Measurements from ENCODE around the gene KLHL28. TPM values are rescaled to one million over a fixed set of nuclear protein-coding genes. Genes with fewer than 3 reads are reported as not detected.

The KLHL28 gene
- total and polyA plus RNA-seq, 2 donors (not counting 1 experiment from before 2014, with no cell fraction given) = 6.1 to 9.7 TPM

DNA sequence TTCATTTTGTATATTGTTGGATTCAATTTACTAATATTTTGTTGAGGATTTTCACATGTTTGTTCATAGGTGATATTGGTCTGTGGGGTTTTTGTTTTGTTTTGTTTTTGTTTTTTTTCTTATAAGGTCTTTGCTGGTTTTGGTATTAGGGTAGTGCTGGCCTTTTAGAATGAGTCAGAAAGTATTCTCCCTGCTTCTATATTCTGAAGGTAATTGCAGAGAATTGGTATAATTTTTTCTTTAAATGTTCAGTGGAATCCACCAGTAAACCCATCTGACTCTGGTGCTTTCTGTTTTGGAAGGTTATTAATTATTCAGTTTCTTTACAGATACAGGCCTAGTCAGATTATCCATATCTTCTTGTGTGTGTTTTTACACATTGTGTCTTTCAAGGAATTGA is 9.2 kb upstream of the KLHL28 start:
- Histone ChIP-seq H3K4me1 (ENCODE audit: control insufficient read depth, extremely low read depth, insufficient read depth, low read length) (no peaks in the 10 kb centered on the region), H4K20me1 (ENCODE audit: control insufficient read depth, extremely low read depth, insufficient read depth, low read length) (no peaks in the 10 kb centered on the region), H3K27ac (ENCODE audit: insufficient read depth, low read length) (no peak overlapping the region), H2AFZ (ENCODE audit: low read length) (no peak overlapping the region), H3K9me3 (ENCODE audit: control insufficient read depth, insufficient read depth, low read depth, low read length) (no peaks in the 10 kb centered on the region), H3K79me2 (ENCODE audit: control insufficient read depth, insufficient read depth, low read length) (peaks cover 43% of the 10 kb centered on the region), H3K4me3 (replicated peaks in 1 of 4; ENCODE audit: control extremely low read depth in 1 of 4, insufficient read depth in 1 of 4, low read depth in 3 of 4, low read length in 4 of 4) (no peak overlapping the region), H3K9ac (ENCODE audit: insufficient read depth, low read length) (no peak overlapping the region), H3K27me3 (ENCODE audit: control insufficient read depth, insufficient read depth, low read length) (no peaks in the 10 kb centered on the region), H3K4me2 (ENCODE audit: extremely low read depth, insufficient read depth, low read length) (no peak overlapping the region), H3K36me3 (ENCODE audit: control insufficient read depth, insufficient read depth, low read length) (no peaks in the 10 kb centered on the region)
- no peak for DNase-seq (ENCODE audit: low read depth in 2 of 2)
- TF ChIP-seq, protein P1, sequence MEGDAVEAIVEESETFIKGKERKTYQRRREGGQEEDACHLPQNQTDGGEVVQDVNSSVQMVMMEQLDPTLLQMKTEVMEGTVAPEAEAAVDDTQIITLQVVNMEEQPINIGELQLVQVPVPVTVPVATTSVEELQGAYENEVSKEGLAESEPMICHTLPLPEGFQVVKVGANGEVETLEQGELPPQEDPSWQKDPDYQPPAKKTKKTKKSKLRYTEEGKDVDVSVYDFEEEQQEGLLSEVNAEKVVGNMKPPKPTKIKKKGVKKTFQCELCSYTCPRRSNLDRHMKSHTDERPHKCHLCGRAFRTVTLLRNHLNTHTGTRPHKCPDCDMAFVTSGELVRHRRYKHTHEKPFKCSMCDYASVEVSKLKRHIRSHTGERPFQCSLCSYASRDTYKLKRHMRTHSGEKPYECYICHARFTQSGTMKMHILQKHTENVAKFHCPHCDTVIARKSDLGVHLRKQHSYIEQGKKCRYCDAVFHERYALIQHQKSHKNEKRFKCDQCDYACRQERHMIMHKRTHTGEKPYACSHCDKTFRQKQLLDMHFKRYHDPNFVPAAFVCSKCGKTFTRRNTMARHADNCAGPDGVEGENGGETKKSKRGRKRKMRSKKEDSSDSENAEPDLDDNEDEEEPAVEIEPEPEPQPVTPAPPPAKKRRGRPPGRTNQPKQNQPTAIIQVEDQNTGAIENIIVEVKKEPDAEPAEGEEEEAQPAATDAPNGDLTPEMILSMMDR (conservative IDR thresholded peaks at IDR 0.05 in 1 of 2, IDR thresholded peaks at IDR 0.05 in 1 of 2; ENCODE audit: low read depth in 1 of 2, low read length in 2 of 2) = no peak
- no peak for TF ChIP-seq EZH2 (IDR thresholded peaks at IDR 0.05; ENCODE audit: low read length, missing control alignments)

DNA sequence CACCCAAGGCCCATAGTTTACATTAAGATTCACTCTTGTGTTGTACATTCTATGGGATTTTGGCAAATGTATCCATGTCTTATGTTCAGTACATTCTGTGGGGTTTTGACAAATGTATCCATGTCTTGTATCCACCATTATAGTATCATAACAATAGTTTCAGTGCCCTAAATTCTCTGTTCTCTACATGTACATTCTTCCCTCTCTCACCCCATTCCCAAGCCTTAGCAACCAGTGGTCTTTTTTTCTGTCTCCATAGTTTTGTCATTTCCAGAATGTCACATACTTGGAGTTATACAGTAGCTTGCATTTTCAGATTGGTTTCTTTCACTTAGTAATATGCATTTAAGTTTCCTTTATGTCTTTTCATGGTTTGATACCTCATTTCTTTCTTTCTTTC is 7.0 kb upstream of the KLHL28 start:
- H3K4me3 ChIP-seq (replicated peaks in 1 of 4; ENCODE audit: control extremely low read depth in 1 of 4, insufficient read depth in 1 of 4, low read depth in 3 of 4, low read length in 4 of 4) = no peak overlapping the region
- no peaks in the 10 kb centered on the region for H3K27me3 ChIP-seq (ENCODE audit: control insufficient read depth, insufficient read depth, low read length)
- no peak for DNase-seq (ENCODE audit: low read depth in 2 of 2)
- H3K9ac ChIP-seq (ENCODE audit: insufficient read depth, low read length) = no peak overlapping the region
- H3K9me3 ChIP-seq (ENCODE audit: control insufficient read depth, insufficient read depth, low read depth, low read length) = no peaks in the 10 kb centered on the region
- H4K20me1 ChIP-seq (ENCODE audit: control insufficient read depth, extremely low read depth, insufficient read depth, low read length) = no peaks in the 10 kb centered on the region
- no peaks in the 10 kb centered on the region for H3K36me3 ChIP-seq (ENCODE audit: control insufficient read depth, insufficient read depth, low read length)
- no peak overlapping the region for H3K4me2 ChIP-seq (ENCODE audit: extremely low read depth, insufficient read depth, low read length)
- peaks cover 59% of the 10 kb centered on the region for H3K79me2 ChIP-seq (ENCODE audit: control insufficient read depth, insufficient read depth, low read length)
- no peak for TF ChIP-seq EZH2 (IDR thresholded peaks at IDR 0.05; ENCODE audit: low read length, missing control alignments)
- TF ChIP-seq, protein P1 (conservative IDR thresholded peaks at IDR 0.05 in 1 of 2, IDR thresholded peaks at IDR 0.05 in 1 of 2; ENCODE audit: low read depth in 1 of 2, low read length in 2 of 2) = no peak
- H3K27ac ChIP-seq (ENCODE audit: insufficient read depth, low read length) = no peak overlapping the region
- H2AFZ ChIP-seq (ENCODE audit: low read length) = no peak overlapping the region
- H3K4me1 ChIP-seq (ENCODE audit: control insufficient read depth, extremely low read depth, insufficient read depth, low read length) = no peaks in the 10 kb centered on the region

DNA sequence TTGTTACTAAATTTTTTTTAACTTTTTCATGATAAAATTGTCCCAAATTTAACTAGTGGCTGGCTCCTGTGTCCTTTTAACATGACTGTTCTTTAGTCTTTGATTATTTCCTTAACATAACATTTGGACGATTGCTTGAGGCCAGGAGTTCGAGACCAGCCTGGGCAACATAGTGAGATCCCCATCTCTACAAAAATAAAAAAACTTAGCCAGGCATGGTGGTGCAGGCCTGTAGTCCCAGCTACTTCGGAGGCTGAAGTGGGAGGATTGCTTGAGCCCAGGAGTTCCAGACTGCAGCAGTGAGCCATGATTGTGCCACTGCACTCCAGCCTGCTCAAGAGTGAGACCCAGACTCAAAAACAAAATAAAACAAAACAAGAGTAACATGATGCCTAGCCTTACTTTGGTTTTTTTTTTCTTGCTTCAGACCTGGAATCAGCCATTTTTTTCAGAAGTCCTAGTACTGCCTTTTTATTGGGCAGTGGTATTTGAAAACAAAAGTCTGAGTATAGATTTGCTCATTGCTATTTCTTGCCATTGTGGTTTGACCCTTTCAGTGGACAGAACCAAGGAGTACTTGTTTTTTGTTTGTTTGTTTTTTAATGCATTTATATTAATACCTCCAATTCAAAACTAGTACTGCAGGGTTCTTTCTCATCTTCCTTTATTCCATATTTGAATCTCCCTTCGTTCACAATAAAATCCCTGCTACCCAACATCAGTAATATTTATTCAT is 5.0 kb upstream of the KLHL28 start:
- Histone ChIP-seq H3K4me2 (ENCODE audit: extremely low read depth, insufficient read depth, low read length) (peak overlapping the region; percentile 84), H3K27me3 (ENCODE audit: control insufficient read depth, insufficient read depth, low read length) (no peaks in the 10 kb centered on the region), H3K27ac (ENCODE audit: insufficient read depth, low read length) (no peak overlapping the region), H3K4me3 (replicated peaks in 1 of 4; ENCODE audit: control extremely low read depth in 1 of 4, insufficient read depth in 1 of 4, low read depth in 3 of 4, low read length in 4 of 4) (peak overlapping the region; percentile 4 to 98 (median 50)), H3K79me2 (ENCODE audit: control insufficient read depth, insufficient read depth, low read length) (peaks cover 70% of the 10 kb centered on the region), H3K9ac (ENCODE audit: insufficient read depth, low read length) (no peak overlapping the region), H2AFZ (ENCODE audit: low read length) (no peak overlapping the region), H3K9me3 (ENCODE audit: control insufficient read depth, insufficient read depth, low read depth, low read length) (no peaks in the 10 kb centered on the region), H3K4me1 (ENCODE audit: control insufficient read depth, extremely low read depth, insufficient read depth, low read length) (no peaks in the 10 kb centered on the region), H4K20me1 (ENCODE audit: control insufficient read depth, extremely low read depth, insufficient read depth, low read length) (no peaks in the 10 kb centered on the region), H3K36me3 (ENCODE audit: control insufficient read depth, insufficient read depth, low read length) (no peaks in the 10 kb centered on the region)
- DNase-seq (ENCODE audit: low read depth in 2 of 2) = peak; percentile 16 to 24
- TF ChIP-seq, protein P1 (conservative IDR thresholded peaks at IDR 0.05 in 1 of 2, IDR thresholded peaks at IDR 0.05 in 1 of 2; ENCODE audit: low read depth in 1 of 2, low read length in 2 of 2) = no peak
- TF ChIP-seq EZH2 (IDR thresholded peaks at IDR 0.05; ENCODE audit: low read length, missing control alignments) = no peak
